Fibroblast of upper back skin (primary cell): Measurements from ENCODE around the gene TANC1.
"Not testable (repeated sequence)": the region's sequence is repeated elsewhere in the genome, so short reads cannot be mapped to it uniquely, and the experiment has no call there.

Source experiments
- DNase-seq: peaks from one replicate; pipeline ENCODE4 v3.0.0-alpha.2; 2013

TANC1 gene

GRCh38 chr2:159032580-159032979, 64.1 kb downstream of the TANC1 start:
- DNase-seq: no peak

GRCh38 chr2:159034713-159035112, 66.3 kb downstream of the TANC1 start:
- no peak for DNase-seq

DNA sequence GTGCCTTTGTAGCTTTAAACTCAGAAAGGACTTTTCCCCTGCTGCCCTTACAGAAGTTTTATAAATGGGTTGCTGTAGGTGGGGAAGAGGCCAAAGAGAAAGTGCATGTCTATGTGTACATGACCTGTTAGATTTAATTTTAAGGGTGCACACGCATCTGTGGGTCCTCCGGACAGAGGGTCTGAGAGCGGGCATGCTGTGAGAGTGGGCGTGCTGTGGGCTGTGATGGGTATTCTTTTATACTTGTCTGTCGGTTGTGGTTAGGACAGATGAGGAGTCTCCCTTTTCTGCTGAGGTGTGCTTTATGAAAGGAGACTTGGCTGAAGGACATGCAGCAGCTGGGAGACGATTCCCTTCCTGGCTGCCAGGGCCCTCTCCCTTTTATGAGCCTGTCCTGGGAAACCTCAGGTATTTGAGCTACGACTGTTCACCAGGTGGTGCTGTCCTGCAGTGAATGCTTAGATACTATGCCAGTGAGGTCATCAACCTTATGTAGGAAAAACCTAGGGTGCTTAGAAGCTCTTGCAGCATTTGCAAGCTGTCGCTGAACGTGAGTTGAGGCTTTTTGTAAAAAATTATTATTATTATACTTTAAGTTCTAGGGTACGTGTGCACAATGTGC, 67.5 kb downstream of the TANC1 start:
- DNase-seq: peak; percentile 72

- not testable (repeated sequence) for DNase-seq
These were observed 68.0 kb downstream of the TANC1 start for GRCh38 chr2:159036461-159036860.

- not testable (repeated sequence) for DNase-seq
These were observed 72.9 kb downstream of the TANC1 start for GRCh38 chr2:159041328-159041727.

DNA sequence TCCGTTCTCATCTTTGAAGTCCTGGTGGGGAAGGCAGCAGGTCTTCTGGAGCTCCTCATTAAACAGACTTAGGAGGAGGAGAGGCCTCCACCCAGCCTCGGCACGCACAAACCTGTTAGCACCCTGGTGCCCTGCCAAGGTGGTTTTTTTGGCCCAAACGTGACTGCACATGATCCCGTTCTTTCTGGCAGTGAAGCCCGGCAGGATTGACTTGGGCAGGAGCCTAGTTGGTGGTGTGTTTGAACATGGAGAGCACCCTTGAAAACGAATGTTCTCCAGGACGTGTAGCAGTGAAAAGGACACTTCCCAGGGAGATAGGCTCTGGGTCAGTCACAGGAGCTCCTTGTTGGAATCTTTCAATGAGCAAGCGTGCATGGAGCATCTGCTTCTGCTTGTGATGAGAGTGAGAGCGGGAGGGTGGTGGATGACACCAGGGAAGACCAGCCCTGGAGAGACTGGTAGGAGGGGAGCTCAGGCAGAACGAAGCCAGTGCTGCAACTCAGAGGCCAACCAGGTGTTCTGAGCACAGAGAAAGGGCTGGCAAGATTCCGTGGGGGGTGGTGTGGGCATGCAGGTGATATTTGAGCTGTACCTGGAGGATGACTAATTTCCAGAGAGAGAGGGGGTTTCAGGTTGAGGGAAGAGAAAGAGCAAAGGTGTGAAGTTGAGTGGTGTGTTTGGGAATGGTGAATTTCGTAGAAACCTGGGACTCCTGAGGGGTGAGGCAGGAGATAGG, 73.8 kb downstream of the TANC1 start:
- DNase-seq: no peak

- DNase-seq: no peak
These were observed 75.3 kb downstream of the TANC1 start for GRCh38 chr2:159043710-159044109.

DNA sequence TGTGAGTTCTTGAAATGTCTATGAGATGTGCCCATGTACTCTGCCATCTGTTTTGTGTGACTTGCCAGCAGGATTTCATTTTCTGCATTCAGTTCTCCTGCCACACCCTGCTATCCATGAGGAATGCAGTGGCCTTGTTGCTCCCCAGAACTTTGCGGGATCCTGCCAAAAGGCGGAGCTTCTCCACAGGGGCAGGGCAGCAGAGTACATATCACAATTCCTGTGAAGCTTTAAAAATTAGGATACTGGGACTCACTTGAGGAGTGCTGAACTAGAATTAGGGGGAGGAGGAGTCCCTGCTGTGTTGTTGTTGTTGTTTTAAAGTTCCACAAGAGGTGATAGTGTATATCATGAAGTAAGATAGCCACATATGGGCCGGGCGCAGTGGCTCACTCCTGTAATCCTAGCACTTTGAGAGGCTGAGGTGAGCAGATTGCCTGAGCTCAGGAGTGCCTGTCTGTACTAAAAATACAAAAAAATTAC, 76.4 kb downstream of the TANC1 start:
- DNase-seq: peak; percentile 57

GRCh38 chr2:159045545-159046454, 77.4 kb downstream of the TANC1 start:
- DNase-seq: peak; percentile 79

DNA sequence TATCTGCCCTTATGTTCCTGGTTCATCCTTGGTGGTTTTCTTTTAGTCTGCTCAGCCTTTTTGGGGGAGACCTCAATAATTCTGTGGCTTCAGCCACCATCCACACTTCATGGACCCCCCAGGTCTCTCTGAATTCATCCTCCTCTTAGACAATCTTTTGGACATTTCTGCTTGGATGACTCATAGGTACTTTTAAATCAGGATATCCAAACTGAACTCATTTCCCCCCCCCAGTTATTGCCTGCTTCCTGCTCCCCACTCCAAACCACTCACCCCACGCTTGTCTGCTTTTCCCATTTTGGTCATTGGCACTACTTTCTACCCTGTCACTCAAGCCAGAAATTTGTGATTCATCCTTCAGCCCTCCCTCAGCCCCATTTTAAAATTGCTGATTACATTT, 78.5 kb downstream of the TANC1 start:
- peak; percentile 92 for DNase-seq

DNA sequence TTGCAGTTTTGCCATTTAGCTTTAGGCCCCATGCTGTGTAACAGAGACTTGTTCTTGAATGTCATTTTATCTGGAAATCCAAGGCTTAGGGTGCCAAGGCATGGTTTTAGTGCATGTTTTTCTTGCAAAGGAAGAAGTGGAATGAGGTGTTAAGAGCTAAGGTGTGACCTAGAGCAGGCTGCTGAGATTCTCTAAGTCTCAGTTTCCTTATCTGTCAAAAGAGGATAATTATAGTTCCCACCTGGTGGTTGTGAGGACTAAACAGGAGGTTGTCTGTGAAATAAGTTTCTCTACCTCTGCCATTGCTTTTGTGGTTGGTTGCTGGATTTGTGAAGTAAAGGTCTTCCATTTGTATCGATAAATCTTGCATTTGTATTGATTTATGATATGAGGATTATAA, 82.0 kb downstream of the TANC1 start:
- DNase-seq: no peak

- no peak for DNase-seq
These were observed 82.7 kb downstream of the TANC1 start for GRCh38 chr2:159051133-159051532.

GRCh38 chr2:159051661-159052060, 83.2 kb downstream of the TANC1 start:
- DNase-seq: no peak

DNA sequence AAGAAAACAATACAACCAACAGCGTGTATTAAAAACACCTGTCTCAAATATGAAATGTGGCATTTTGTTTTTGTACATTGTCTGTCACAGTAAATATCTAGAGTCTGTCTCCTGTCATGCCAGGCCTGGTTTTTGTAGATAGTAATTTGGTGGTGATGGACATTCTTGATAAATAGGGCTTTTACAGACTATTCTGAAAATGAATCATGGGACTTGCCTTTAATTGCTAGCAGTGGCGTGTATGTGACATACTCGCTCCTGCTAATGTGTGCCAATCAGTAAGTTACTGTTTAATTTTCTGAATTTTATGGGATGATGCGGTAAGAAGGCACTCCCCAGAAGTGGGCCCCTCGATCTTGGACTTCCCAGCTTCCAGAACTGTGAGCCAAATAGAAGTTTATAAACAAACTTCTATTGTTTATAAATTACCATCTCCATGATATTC, 83.7 kb downstream of the TANC1 start:
- no peak for DNase-seq

GRCh38 chr2:159053161-159054031, 85.0 kb downstream of the TANC1 start:
- peak; percentile 89 for DNase-seq

- DNase-seq: no peak
These were observed 85.5 kb downstream of the TANC1 start for GRCh38 chr2:159054032-159054334.

DNA sequence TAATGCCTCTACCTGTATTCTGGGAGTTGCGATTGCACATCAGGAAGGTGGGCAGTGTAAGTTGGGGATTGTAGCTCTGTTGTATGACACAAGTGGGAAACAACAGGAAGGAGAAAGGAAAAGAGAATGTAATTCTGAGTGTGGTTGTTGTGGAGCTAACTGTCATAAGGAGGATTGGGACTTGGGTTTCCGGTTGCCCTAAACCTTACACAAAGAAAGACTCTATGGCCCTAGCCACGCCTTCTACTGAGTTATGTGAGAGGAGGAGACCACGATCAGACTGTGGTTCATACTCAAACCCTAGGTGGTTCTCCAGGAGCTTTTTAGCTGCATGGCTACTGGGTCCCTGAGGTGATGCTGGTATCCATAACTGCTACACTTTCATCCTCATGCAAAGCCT, 86.5 kb downstream of the TANC1 start:
- DNase-seq: no peak

GRCh38 chr2:159060518-159060917, 92.1 kb downstream of the TANC1 start:
- DNase-seq: no peak

GRCh38 chr2:159063677-159064076, 95.2 kb downstream of the TANC1 start:
- DNase-seq: no peak

GRCh38 chr2:159064446-159065301, 96.2 kb downstream of the TANC1 start:
- DNase-seq: no peak

- peak; percentile 54 for DNase-seq
These were observed 96.9 kb downstream of the TANC1 start for GRCh38 chr2:159065313-159065712.

DNA sequence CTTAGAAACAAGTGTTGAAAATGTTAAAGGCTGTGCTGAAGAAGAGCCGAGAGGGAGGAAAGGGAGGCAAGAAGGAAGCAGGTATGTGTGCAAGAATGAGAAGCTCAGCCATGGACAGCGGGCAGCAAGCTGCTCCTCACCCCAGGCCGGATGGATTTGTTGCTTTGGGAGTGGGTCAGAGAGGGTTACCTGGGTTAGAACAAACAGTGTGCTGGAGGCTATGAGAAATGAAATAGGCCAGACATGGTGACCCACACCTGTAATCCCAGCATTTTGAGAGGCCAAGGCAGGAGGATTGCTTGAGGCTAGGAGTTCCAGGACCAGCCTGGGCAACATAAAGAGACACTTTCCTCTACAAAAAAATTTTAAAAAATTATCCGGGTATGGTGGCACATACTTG, 97.5 kb downstream of the TANC1 start:
- no peak for DNase-seq
